Activated gamma-delta T cell (primary cell): ENCODE results near the gene FHOD3.

Experiments used
- DNase-seq: peaks from one replicate; lab custom pipeline; 2025; lab: John Stamatoyannopoulos, UW

Gene FHOD3

DNA sequence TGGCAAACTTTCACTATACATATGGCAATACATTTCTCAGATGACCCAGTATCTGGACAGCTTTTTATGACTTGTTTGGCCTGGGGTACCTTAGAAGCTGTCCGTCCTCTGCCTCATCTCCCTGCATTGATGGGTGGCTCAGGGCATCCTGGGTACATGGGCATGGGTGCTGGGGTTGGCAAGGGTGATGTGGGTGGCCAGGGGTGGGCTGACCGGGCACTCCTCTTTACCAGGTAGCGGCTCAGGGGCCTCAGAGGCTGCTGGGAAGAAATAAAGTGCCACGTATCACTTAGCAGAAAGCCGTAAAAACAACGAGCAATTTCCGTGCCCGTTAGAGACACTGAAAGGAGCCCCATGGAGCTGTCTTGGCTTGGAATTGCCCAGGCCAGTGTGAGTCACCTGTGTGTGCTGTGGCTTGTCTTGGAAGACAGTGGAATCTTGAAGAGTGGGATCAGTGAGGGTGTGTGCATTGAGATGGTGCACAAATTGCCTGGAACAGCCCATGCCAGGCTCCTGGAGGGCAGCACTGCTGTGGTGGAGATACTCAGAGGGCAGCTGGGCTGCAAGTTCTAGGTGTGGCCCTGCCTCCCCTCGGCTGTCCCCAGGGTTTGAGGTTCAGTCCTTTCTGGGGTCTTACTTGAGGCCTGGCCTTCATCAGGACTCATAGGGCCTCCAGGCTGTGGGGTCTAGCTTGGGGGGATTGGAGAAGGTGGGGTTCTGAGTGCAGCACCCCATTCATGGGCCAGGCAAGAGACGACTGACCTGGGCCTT, 88.8 kb downstream of the FHOD3 start:
- no peak for DNase-seq

DNA sequence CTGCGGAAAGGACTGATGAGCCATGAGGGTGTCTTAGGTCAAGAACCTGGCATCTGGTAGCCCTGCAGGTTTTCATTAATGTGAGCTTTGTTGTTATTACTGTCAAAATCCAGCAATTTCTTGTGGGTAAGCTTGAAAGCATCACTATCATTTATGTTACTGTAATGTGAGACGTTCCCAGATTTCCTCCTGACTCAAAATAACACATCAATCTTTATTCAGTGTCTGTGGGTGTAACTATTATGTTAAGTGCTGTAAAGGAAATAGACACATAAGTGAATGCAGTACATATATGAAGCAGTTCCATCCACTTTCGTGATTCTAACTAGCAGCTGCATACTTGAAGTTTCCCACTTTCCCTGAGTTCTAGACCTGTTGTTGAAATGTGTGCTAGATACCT, 89.8 kb downstream of the FHOD3 start:
- no peak for DNase-seq

- no peak for DNase-seq
These were observed 90.8 kb downstream of the FHOD3 start for GRCh38 chr18:36388310-36388709.

- no peak for DNase-seq
These were observed 91.5 kb downstream of the FHOD3 start for GRCh38 chr18:36389027-36389426.

DNA sequence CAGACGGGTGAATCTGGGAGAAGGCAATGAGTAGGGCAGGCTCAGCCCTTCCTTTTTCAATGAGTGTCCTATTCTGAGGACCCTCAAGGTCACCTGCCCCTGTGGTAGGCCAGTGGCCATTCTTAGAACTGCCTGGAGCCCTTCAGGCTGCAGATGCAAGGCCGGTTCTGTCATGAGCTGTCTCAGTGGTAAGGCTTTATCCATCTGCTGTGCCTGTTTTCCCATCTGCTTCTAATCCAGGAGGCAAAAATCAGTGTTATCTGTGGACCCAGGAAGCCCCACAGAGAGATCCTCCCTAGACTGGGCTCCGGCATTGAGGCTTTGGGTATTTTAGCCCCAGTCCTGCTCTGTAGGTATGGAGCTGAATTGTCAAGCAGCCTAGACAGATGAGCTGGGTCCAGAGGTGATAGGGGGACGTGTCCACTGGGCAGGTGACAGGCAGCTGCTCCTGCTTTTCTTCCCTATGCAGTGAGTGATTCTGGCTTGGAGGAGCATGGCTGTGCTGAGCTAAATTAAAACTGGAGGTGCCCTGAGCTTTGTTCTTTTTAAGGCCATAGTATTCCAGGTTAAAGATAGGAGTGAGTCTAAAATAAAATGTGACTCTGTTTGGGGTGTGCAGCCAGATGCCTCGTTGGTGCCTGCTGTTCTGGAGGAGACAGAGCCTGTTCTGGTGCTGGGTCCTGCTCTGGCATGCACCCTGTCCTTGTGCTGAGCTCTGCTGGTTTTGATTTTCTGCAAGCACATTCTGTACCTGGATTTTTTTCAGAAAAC, 92.5 kb downstream of the FHOD3 start:
- DNase-seq, result no peak

GRCh38 chr18:36391426-36392145, 94.1 kb downstream of the FHOD3 start:
- DNase-seq, result no peak

GRCh38 chr18:36392164-36392978, 94.9 kb downstream of the FHOD3 start:
- DNase-seq, result no peak

- DNase-seq, result no peak
These were observed 95.4 kb downstream of the FHOD3 start for GRCh38 chr18:36392979-36393287.

- no peak for DNase-seq
These were observed 97.0 kb downstream of the FHOD3 start for GRCh38 chr18:36394486-36394885.

DNA sequence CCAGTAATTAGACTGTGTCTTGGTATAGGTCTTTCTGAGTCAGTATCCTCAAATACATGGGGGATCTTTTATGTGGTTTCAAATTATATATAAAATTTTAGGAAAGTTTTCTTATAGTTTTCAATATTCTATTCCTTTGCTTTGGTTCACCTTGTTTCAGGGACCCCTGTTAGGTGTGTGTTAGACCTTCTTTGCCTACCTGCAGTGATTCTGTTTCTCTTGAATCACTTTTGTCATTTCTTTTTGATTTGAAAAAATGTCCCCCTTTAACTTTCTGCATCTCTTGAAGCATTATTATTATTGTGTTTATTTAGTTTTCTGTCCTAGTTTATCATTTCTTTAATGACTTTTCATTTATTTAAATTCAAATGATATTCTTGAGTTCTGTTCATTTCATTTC, 98.7 kb downstream of the FHOD3 start:
- no peak for DNase-seq

DNA sequence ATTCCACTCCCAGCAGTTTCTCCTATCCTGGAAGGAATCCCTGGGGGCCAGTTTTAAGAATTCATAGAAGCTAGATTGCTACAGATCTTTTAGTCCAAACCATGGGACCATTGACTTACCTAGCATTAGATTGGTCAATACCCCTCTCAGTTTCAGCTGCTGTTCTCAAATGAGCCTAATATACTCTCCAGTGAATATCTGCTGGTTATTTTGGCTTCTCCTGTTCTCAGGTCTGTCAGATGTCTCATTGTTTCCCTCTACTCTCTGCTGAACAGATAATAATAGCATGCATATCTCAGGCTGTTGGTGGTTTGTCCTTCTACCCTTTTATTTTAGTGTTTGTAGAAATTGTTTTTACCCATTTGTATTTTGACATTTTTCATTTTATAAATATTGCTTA, 99.5 kb downstream of the FHOD3 start:
- no peak for DNase-seq

DNA sequence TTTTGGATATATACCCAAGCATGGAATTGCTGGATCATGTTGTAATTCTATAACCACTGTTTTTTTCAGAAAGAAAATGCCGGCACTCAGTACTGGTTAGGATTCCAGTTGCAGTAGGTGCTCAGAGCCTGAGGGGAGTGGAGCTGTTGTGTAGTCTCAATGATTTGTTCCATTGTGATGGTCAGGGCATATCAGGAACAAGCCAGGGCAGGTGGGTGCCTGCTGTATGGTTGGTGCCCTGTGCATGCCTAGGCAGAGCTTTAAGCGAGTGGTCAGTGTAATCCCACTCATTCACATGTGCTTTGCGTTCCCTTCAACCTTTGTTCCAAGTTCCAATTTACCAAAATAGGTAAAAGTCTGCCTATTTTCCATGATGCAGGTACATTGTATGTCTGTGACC, 100.9 kb downstream of the FHOD3 start:
- no peak for DNase-seq

GRCh38 chr18:36399055-36399454, 101.5 kb downstream of the FHOD3 start:
- DNase-seq, result no peak

DNA sequence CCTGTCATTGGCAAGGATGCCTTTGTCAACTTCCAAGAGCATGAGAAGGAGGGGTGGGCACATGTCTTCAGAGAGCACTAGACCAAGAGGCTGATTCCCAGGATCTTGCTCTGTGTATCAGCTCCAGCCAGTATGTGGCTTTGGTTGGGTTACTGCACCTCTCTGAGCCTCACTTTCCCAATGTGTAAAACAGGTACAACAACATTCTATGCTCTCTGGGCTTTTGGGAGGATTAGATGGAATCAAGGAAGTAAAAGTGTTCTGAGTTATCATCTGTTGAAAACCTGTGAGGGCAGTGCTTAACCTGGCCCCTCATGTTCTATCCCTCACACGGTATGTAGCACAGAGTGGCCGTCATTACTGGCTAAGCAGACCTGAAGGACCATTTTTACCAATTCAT, 103.9 kb downstream of the FHOD3 start:
- DNase-seq, result no peak

GRCh38 chr18:36402765-36403396, 105.4 kb downstream of the FHOD3 start:
- DNase-seq, result no peak

- DNase-seq, result no peak
These were observed 106.6 kb downstream of the FHOD3 start for GRCh38 chr18:36403896-36404820.

DNA sequence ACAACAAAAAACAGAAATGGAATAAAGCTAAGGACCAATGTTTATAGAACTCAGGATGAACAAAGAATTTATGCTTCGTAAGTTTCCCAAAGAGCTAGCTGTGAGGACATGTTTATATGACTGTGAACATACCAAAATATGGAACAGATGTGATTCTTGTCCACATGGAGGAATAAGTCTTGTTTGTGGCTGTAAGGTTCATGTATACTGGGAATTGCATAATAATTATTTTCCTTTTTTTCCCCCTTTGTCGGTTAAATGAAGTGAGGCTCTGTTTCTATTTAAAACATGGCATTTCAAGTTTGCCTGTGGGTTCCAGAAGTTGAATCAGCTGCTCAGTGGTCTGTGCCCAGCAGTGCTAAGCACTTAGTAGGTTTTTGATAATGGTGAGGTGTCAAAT, 108.1 kb downstream of the FHOD3 start:
- no peak for DNase-seq

- DNase-seq, result no peak
These were observed 109.3 kb downstream of the FHOD3 start for GRCh38 chr18:36406805-36407204.

DNA sequence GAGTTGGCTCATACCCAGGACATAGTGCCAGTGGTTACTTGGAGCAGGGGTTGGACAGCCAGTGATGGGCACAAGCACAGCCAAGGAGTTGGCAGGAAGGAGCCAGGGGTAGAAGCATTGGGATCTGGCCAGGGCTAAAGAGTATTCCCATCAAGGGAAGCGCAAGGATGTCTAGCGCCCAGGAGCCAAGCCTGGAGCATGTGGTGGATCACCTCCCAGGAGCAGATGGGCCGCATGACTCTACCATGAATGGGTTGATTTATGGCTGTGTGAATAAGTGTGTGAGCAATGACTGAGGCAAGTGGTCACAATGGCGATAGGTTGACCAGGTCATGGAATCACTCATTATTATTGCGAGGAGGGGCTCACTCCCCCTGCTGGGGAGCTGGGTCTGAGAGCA, 111.1 kb downstream of the FHOD3 start:
- DNase-seq, result no peak

- no peak for DNase-seq
These were observed 112.3 kb downstream of the FHOD3 start for GRCh38 chr18:36409779-36410178.

DNA sequence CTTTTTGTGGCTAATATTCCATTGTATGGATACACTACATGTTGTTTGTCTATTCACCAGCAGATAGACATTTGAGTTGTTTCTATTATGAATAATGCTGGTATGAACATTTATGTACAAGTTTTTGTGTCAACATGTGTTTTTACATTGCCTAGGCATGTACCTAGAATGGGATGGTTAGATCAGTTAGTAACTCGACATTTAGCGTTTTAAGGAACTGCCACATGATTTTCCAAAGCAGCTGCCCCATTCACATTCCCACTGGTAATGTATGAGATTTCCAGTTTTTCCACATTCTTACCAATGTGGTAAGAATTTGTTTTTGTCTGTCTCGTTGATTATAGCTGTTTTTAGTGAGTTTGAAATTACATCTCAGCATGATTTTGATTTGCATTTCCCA, 112.8 kb downstream of the FHOD3 start:
- no peak for DNase-seq
